Progenitor cell of endocrine pancreas (in vitro differentiated cells): Measurements from ENCODE around the gene DAAM2. TPM values are rescaled to one million over a fixed set of nuclear protein-coding genes. Genes with fewer than 3 reads are reported as not detected.

Experiments used
- DNase-seq: peaks from one replicate; pipeline ENCODE4 v3.0.0; 2021; ENCODE audit warnings: low spot score; ENCODE audit not compliant: unreplicated experiment
- H3K27ac Mint-ChIP-seq: 2 replicates; pipeline ENCODE4 v1.8.0; 2021; ENCODE audit warnings: mild to moderate bottlenecking, moderate library complexity, mixed read lengths
- H3K27me3 Mint-ChIP-seq: 2 replicates; pipeline ENCODE4 v1.8.0; 2021; ENCODE audit warnings: mixed read lengths
- H3K36me3 Mint-ChIP-seq: 2 replicates; pipeline ENCODE4 v1.8.0; 2022; ENCODE audit warnings: mixed read lengths; ENCODE audit not compliant: insufficient read depth
- H3K4me1 Mint-ChIP-seq: 2 replicates; pipeline ENCODE4 v1.8.0; 2021; ENCODE audit warnings: low read depth, mixed read lengths
- H3K4me3 Mint-ChIP-seq: 2 replicates; pipeline ENCODE4 v1.8.0; 2021; ENCODE audit warnings: low read depth, mild to moderate bottlenecking, moderate library complexity, mixed read lengths
- H3K9me3 Mint-ChIP-seq: 2 replicates; pipeline ENCODE4 v1.8.0; 2021; ENCODE audit warnings: low read depth, mixed read lengths
- CTCF ChIP-seq: fragments of 200-600 bp; sonication (generic); IDR thresholded peaks from one replicate; pipeline ENCODE4 v1.5.0; 2021; ENCODE audit warnings: antibody characterized with exemption, mild to moderate bottlenecking; ENCODE audit not compliant: unreplicated experiment
- total RNA-seq: library from RNA; stranded (reverse); gene quantifications from 2 replicates; pipeline ENCODE4 v1.2.1, GENCODE V29; 2021

The DAAM2 gene
- total RNA-seq, 1 donor from 2014 or later: 6.3 TPM

- Mint-ChIP-seq H3K9me3 (peaks cover 4% of the 10 kb centered on the region), H3K4me3 (no peak overlapping the region), H3K4me1 (peaks cover 2% of the 10 kb centered on the region), H3K36me3 (peaks cover 28% of the 10 kb centered on the region), H3K27ac (no peak overlapping the region), H3K27me3 (no peaks in the 10 kb centered on the region)
- TF ChIP-seq CTCF: no peak
- DNase-seq: no peak
Observed at GRCh38 chr6:39924283-39924682, 132.1 kb downstream of the DAAM2 start.

GRCh38 chr6:39925191-39925930 lies 133.2 kb downstream of the DAAM2 start:
- H3K4me1 Mint-ChIP-seq: peaks cover 7% of the 10 kb centered on the region
- peaks cover 23% of the 10 kb centered on the region for H3K36me3 Mint-ChIP-seq
- H3K9me3 Mint-ChIP-seq: peaks cover 4% of the 10 kb centered on the region
- no peak for TF ChIP-seq CTCF
- H3K27ac Mint-ChIP-seq: no peak overlapping the region
- no peak overlapping the region for H3K4me3 Mint-ChIP-seq
- no peaks in the 10 kb centered on the region for H3K27me3 Mint-ChIP-seq
- DNase-seq: no peak

- no peak for DNase-seq
- Mint-ChIP-seq H3K4me1 (peaks cover 8% of the 10 kb centered on the region), H3K4me3 (no peak overlapping the region), H3K9me3 (peaks cover 4% of the 10 kb centered on the region), H3K36me3 (peaks cover 23% of the 10 kb centered on the region), H3K27ac (no peak overlapping the region), H3K27me3 (no peaks in the 10 kb centered on the region)
- TF ChIP-seq CTCF: no peak
Observed at GRCh38 chr6:39925931-39926290, 133.7 kb downstream of the DAAM2 start.

- Mint-ChIP-seq H3K36me3 (peaks cover 19% of the 10 kb centered on the region), H3K4me3 (no peak overlapping the region), H3K27ac (peak overlapping the region; percentile 41), H3K4me1 (peaks cover 8% of the 10 kb centered on the region), H3K27me3 (no peaks in the 10 kb centered on the region), H3K9me3 (peaks cover 4% of the 10 kb centered on the region)
- no peak for TF ChIP-seq CTCF
- DNase-seq: no peak
Observed at GRCh38 chr6:39926668-39927067, 134.5 kb downstream of the DAAM2 start.

- TF ChIP-seq CTCF: no peak
- Mint-ChIP-seq H3K36me3 (peaks cover 16% of the 10 kb centered on the region), H3K4me1 (peaks cover 12% of the 10 kb centered on the region), H3K27ac (no peak overlapping the region), H3K4me3 (no peak overlapping the region), H3K9me3 (peaks cover 4% of the 10 kb centered on the region), H3K27me3 (no peaks in the 10 kb centered on the region)
- no peak for DNase-seq
Observed at GRCh38 chr6:39927159-39927558, 135.0 kb downstream of the DAAM2 start.
